HG02588 (cell line): ENCODE results near the gene SLC46A2.

ENCODE experiments used
- ATAC-seq: cut with Tn5 transposase; IDR thresholded peaks from one replicate; pipeline ENCODE4 v1.9.1; 2021; ENCODE audit warnings: mild to moderate bottlenecking, moderate library complexity; ENCODE audit not compliant: unreplicated experiment

Gene SLC46A2

DNA sequence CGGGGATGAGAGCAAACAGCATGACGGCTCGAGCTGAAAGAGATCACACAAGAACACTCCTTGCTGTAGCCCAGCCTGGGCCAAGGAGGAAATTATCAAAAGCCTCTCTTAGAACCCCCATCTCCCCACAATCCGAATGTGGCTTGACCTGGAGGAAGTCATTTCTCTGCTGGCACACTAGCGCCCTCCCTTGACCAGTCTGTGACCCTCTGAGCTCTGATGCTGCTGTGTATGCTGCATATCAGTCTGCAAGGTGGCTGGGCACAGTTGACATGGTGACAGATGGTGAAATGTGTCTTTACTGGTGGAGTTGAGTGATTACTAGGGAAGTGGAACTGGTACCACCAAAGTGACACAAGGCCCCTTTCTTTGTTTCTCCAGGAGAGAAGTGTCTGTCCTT lies 3.3 kb downstream of the SLC46A2 start:
- ATAC-seq, result no peak

DNA sequence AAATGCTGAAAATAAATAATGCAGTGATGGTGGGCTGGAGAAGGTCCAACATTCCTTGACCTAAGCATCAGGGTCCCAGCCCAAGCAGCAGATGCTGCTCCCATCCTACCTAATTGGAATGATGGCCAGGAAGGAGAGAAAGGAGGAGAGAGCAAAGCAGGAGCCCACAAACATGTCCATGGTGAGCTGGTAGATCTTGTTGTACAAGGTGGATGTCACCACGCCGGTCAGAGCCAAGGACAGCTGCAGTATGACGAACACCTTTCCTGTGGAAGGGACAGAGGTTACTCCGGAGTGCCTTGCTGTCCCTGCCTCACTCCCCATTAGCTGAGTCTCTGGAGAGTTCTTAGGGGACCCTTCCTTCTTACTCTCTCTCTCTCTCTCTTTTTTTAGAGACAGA lies 4.3 kb downstream of the SLC46A2 start:
- no peak for ATAC-seq

DNA sequence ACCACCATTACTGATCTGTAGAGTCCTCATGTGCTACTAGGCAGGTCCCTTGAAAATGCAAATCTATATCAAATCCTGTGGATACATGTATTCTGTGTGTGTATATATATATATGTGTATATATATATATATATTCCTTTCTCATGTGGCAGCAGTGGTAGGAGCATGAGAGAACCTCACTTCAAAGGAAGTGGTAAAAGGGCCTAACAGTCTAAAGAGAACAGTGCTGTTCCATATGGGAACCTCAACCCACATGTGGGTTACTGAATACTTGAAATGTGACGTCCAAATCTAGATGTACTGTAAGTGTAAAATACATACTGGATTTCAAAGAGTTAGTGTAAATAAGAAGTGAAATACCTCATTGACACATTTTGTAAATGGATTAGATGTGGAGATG lies 5.4 kb downstream of the SLC46A2 start:
- no peak for ATAC-seq

DNA sequence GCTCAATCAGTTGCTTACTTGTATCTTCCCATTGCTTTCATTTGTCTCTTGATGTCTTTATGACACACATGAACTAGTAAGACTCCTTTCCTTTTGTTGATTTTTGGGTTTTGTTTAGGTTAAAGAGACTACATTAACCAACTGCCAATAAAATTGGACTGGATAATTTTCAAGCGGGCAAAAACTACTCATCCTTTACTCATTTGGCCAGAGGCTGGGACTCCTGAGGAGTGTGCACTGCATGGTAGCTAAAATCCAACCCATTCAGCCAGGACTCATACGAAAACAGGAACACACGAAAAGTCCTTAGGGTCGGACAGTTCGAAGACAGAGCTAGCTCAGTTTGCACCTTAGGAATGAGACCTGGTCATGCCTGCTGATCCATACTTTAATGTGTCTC lies 6.0 kb downstream of the SLC46A2 start:
- no peak for ATAC-seq

DNA sequence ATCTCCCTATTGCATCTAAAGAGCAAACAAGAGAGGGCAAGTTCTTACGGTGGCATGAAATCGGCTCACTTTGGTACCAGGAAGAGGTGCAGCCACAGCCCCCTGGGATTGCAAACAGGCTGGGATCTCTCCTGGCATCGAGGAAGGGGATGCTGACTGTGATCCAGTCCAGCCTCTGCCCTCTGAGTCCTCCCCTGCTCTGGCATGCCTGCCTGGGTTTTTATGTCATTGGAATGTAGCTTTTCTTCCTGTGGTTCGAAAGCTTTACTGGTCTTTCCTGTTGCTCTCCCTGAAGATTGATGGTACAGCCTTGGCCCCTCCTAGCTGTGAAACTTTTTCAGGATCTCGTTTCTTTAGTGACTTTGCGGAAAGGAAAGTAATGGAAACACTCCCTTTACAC lies 6.6 kb downstream of the SLC46A2 start:
- no peak for ATAC-seq

DNA sequence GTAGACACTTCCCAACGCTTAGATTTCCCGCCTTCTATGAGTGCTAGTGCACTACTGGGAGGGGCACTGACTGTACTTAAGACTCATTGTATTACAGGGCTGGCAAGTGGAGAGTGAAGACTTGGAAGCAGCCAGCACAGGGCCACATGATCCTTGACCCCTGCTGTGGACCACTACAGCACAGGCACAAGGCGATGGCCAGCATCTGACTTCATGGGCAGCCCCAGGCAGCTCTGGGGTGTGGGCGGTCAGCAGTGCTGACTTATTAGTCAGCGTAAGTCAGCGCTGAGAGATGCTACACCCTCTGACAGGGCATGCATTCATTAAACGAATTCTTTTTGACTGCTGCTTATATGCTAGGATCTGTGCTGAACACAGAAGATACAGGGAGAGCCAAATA lies 9.3 kb downstream of the SLC46A2 start:
- ATAC-seq, result no peak

DNA sequence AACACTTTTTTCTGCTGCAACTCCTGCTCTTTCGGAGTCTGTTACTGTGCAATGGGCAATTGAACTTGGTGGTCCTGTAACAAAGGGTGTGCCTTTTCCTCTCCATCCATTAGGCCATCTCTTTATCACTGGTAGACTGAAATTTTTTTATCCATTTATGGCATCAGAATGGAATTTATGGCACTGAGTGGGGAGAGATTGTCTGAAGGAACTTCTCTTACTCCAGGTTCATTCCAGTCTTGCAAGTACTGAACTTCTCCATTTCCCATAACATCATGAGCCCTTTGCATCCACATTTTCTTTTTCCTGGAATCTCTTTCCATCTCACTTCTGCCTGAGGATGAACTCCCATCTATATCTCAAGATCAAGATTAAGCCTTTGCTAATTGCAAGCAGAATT lies 10.0 kb downstream of the SLC46A2 start:
- no peak for ATAC-seq

DNA sequence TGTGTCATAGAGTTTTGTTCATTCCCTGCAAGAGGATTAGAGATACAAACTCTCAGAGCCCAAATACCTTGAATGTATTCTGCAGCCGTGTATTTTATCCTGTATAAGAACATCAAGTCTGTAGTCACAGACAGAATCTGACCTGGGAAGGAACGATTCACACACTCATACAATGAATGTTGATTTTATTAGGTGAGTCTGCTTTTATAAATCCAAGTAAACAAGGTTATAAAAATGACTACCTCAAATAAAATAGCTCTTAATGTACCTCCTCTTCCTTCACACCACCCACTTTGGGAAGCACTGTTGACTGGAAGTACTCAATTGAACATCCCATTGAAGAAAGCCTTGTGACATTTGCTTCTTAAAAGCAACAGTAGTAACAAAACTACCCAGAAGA lies 11.9 kb downstream of the SLC46A2 start:
- ATAC-seq, result no peak

DNA sequence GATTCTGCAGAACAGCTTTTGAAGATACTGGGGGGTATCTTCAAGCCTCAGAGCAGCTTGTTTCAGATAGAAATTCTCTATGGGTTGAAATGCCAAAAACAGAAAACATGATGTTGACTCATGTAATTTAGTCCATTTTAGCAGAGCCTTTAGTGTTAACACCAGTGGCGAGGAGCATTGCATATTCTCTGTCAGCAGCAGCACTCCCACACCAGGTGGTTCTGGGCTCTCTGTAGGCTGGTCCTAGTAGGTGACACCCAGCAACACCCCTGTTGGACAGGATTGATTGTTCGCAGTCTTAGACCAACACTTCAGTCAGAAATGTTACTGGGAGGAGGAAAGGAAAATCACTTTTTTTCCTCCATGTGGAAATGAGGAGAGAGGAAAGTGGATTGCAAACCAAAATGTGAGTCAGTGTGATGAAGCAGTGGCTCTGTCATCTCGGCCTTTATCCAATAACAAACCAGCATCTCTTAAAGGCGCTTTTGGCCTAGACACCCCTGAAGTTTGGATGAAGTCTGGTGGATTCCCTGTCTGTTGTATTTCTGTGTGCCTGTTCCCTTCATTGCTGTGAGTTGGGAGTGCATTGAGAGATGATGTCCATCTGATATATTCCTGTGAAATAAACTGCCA lies 16.8 kb downstream of the SLC46A2 start:
- ATAC-seq, result no peak

DNA sequence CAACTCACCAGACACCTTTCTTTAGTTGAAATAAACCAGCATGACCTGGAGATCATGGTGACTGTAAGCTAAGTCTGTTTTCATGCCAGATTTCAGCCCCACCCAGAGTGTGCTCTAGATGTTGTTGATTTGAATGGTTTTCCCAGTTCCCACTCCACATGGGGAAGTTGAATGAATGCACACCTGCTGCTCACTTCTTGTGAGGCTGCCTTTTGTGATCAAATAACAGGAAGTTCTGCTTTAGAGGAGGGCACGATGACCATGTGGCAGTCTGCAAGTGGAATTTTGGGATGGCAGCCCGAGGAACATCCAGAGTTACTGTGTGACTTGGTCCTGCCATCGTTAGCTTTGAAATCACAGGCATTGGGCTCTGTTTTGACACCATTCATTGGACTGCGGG lies 18.7 kb downstream of the SLC46A2 start:
- no peak for ATAC-seq

DNA sequence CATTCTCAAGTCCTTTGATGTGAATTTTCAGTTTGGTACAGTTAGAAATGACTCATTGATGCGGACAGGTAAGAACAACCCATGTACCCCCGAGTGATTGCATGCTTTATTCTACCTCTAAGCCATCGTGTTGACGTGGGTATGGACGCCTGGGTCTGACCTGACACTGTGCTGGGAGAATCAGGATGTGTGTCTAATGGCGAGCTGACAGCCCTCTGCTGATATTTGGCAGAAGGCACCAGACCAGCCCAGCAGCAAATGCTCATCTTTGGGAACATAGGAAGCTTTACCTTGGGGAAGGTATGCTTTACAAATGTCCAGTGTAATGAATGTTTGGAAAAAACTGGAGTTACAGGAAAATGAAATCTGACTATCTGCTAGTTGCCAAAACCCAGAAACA lies 20.1 kb downstream of the SLC46A2 start:
- ATAC-seq, result no peak

DNA sequence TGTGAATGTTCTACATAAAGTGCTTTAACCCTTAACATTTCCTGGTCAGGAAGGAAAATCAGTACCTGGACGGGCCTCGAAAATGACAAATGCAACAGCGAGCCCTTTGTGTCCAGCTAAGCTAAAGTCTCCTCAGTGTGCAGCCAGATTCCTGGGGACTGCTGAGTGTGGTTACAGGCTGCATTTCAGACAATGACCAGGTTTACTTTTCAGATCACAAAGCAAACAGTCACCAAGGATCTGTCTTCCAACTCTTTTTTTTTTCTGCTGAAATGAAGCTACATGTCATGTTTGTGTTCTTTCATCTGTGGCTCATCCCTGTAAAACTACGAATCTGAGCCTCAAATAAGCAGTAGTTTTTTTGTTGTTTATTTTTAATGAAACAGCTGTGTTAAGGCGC lies 20.8 kb downstream of the SLC46A2 start:
- no peak for ATAC-seq

DNA sequence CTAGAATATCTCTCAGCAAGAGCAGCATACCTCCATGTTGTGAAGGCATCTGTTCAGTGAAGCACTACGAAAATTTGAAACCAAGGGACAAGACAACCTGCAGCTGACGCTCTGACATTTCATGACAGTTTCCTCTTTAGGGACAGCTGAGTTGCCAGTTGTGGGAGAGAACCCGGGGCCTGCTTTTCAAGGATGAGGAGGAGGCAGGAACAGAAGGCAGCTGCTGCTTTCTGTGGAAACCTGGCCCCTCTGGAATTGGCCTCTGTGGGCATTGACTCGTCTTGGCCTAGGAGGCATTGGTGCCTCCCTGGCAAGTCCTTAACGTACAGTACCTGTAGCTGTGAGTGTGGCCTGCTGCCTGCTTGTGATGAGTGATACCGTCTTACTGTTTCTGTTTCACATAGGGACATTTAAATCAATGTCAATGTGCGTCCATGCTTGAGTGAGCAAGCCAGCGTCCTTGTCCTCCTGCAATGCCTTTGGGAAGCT lies 21.6 kb downstream of the SLC46A2 start:
- no peak for ATAC-seq

DNA sequence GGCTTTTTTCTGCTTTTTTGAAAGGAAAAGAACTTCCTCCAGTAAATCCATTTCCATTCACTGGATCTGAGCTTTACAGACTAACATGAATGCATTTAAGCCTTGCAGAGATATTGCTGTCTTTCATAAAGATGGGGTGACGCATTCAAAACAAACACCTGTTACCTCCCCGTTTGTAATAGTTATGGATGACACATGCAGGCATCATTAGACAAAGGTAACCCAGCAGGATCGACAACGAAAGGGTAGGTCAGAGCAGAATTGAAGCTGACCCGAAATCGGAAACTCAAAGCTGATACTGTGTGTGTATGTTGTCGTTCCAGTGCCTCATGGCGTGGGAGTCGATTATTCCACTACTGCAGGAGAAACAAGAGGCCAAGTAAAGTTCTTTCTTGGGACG lies 22.2 kb downstream of the SLC46A2 start:
- no peak for ATAC-seq

DNA sequence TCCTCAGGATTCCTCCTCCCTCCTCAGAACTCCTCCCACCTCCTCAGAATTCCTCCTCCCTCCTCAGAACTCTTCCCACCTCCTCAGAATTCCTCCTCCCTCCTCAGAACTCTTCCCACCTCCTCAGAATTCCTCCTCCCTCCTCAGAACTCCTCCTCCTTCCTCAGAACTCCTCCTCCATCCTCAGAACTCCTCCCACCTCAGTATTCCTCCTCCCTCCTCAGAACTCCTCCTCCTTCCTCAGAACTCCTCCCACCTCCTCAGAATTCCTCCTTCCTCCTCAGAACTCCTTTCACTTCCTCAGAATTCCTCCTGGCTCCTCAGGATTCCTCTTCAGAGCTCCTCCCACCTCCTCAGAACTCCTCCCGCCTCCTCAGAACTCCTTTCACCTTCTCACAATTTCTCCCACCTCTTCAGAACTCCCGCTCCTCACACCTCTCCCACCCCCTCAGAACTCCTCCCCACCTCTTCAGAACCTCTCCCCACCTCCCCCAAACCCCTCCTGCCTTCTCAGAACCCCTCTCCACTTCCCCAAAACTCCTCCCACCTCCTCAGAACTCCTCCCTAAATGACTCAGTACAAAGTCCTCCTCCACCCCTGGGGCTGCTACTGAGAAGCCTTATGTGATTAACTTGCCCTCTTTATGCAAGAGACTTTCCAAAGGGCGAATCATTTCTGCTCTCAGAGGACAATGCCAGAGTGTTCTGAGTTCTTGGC lies 23.2 kb downstream of the SLC46A2 start:
- no peak for ATAC-seq

DNA sequence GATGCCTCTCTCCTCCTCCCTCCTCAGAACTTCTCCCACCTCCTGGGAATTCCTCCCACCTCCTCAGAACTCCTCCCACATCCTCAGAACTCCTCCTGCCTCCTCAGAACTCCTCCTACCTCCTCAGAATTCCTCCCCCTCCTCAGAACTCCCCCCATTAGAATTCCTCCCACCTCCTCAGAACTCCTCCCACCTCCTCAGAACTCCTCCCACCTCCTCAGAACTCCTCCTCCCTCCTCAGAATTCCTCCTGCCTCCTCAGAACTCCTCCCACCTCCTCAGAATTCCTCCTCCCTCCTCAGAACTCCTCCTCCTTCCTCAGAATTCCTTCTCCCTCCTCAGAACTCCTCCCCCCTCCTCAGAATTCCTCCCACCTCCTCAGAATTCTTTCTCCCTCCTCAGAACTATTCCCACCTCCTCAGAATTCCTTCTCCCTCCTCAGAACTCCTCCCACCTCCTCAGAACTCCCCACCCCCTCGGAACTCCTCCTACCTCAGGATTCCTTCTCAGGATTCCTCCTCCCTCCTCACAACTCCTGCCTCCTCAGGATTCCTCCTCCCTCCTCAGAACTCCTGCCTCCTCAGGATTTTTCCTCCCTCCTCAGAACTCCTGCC lies 23.9 kb downstream of the SLC46A2 start:
- no peak for ATAC-seq

DNA sequence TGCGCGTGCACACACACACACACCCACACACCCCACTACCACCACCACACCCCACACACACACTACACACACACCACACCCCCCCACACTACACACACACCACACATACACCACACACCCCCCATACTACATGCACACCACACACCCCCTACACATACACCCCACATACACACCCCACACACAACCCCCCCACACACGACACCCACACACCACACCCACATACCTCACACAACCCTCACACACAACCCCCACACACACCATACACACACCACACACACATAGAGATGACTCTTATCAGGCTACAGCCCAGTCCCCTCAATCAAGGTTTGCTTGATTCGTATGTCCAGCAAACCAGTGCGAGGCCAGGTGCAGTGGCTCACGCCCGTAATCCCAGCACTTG lies 25.7 kb downstream of the SLC46A2 start:
- no peak for ATAC-seq

DNA sequence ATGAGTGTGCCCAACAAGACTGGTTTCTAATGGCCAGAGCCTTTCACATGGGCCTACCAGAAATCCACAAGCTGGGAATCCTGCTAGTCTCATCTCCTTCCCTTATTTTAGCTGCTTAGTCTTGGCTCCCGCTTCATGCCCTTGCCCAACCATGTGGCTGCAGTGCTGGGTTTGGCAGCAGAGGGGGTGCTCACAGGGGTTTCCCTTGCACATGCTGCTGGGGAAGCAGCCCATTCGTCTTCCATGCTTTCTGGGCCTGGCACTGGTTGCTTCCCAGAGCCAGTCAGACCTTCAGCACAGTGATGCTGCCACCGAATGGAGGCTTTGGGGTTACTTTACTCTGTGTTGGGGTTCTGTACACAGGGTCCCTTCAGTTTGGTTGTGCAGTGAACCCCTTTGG lies 26.3 kb downstream of the SLC46A2 start:
- no peak for ATAC-seq

DNA sequence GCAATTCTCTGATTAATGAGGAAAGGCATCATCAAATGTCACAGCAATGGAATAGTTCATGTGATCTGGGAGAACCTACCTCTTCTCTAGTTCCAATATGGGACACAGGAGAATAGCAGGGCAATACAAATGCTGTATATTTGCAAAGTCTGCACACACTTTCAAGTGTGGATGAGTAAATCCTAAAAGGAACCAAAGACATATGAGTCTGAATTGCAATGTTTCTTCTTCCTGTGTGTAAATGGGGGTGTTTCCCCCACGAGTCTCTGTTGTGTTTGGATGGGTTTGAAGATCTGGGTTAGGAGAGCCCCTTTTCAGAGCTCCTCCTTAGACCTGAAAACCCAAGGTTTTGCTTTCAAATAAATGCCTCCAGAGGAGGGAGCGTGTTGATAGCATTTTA lies 26.9 kb downstream of the SLC46A2 start:
- no peak for ATAC-seq

DNA sequence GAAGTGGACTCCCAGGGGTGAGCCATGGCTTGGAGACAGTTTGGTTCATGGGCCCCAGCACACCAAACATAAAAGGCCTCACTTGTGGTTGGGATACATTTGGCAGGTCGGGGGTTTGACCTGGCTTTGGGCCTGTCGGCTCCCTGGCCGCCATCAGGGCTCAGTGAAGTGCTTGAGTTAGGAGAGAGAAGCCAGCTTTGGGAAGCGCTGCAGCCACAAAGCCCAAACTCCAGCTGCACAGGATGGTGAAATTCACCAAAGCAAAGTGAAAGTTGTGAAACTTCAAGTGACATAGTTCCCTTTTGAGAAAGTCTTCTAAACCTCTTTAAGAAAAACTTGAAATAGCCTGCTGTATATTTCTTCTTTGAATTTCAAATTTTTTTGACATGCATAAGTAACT lies 27.5 kb downstream of the SLC46A2 start:
- ATAC-seq, result no peak

DNA sequence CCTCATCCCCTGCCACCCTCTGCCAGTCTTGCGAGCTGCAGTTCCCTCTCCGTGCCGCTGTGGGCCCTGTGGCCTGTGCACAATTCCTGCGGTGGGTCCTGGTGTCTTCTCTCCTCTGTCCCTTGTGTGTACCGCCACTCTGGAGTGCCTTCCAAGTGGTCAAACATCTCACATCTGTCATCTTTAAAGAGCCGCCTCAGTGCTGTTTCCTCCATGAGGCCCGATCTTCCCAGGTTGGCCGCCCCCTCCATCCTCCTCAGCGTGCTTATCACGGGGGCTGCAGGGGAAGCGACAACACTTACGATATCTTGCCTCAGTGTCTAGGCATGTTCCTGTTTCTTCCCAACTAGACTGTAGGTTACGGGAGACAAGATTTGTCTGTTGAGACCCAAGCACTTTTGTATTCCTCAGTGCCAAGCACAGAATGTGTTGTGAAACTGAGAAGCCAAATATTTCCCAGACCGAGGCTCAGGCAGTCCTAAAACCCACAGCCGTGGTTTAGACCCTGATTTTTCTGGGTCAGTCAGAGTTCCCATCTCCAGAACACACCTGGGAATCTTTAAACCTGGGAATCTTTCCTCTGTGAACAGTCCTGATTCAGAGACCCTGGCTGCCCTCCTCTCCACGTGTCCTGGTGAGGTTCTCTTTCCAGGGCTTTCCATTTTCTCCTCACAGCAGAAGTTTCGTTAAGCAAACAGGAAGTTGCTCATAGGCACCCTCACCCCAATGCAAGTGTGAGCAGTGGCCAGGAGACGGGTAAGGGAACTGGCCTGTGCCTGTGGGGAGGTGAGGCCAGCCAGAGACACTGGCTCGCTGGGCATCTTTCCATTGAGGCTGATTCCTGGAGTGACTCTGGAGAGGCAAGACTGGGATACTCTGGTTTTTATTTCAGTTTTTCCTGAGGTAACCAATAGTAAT lies 28.8 kb downstream of the SLC46A2 start:
- ATAC-seq, result no peak
